SH-SY5Y (cell line): ENCODE results near the gene TMEM217.

Experiments
- GATA2 ChIP-seq: IDR thresholded peaks from 2 replicates; pipeline ENCODE4 v1.6.1; 2011; ENCODE audit warnings: mild to moderate bottlenecking, low read depth, low read length
- GATA3 ChIP-seq: IDR thresholded peaks from 2 replicates; pipeline ENCODE4 v1.6.1; 2011; ENCODE audit warnings: low read depth, mild to moderate bottlenecking, low read length, moderate library complexity

DNA sequence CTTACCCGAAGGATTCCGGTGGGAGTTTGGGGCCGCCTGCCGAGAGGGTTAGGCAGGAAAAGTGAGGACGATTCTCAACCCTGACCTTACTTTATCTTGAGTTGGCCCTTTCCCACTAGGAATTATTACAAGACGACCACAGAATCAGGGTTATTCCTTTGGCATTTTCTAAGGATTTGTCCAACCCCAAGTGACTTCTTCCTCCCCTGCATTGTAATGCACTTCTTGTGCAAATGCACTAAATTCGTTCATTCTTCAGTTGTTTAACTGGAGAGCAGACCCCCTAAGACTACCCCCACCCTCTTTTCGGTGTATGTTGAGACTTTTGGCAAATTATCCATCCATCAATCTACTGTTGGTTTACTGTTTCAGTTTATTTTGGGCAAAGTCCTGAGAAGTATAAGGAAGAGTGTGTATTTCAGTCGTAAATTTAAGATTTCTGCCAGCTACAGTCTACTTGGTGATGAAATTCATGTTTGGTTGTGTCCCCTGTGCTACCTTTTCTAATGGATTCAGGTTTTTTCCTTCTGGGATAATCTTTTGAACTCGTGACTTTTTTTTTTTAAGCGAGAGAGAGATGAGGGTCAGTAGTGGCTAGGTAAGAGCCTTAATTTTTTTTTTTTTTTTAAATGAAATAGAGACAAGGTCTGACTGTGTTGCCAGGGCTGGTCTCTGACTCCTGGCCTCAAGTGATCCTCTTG lies 611 bp upstream of the TMEM217 start:
- TF ChIP-seq GATA3 (no peak), GATA2 (no peak)
